Amniotic stem cell (primary cell): ENCODE results near the gene OAS2.
"Not testable (repeated sequence)": the region's sequence is repeated elsewhere in the genome, so short reads cannot be mapped to it uniquely, and the experiment has no call there.

ENCODE experiments used
- DNase-seq: peaks from one replicate; lab custom pipeline; 2025; lab: John Stamatoyannopoulos, UW

Gene OAS2

GRCh38 chr12:112985642-112986290, 7.4 kb downstream of the OAS2 start:
- no peak for DNase-seq

GRCh38 chr12:112986291-112986800, 8.0 kb downstream of the OAS2 start:
- no peak for DNase-seq

- no peak for DNase-seq
Measured at GRCh38 chr12:112987561-112987960, 9.2 kb downstream of the OAS2 start.

GRCh38 chr12:112988224-112988623, 9.9 kb downstream of the OAS2 start:
- DNase-seq, result no peak

- DNase-seq, result not testable (repeated sequence)
Measured at GRCh38 chr12:112988823-112989385, 10.6 kb downstream of the OAS2 start.

- no peak for DNase-seq
Measured at GRCh38 chr12:112989806-112990205, 11.5 kb downstream of the OAS2 start.

GRCh38 chr12:112992541-112993398, 14.5 kb downstream of the OAS2 start:
- DNase-seq, result peak; percentile 20

- no peak for DNase-seq
Measured at GRCh38 chr12:112995008-112995407, 16.7 kb downstream of the OAS2 start.

GRCh38 chr12:112996501-112996900, 18.2 kb downstream of the OAS2 start:
- DNase-seq, result no peak

GRCh38 chr12:112997506-112997905, 19.2 kb downstream of the OAS2 start:
- DNase-seq, result no peak

- DNase-seq, result no peak
Measured at GRCh38 chr12:112998987-112999767, 20.9 kb downstream of the OAS2 start.

- no peak for DNase-seq
Measured at GRCh38 chr12:113000433-113000832, 22.1 kb downstream of the OAS2 start.

GRCh38 chr12:113002155-113002554, 23.8 kb downstream of the OAS2 start:
- no peak for DNase-seq

- no peak for DNase-seq
Measured at GRCh38 chr12:113002676-113003075, 24.4 kb downstream of the OAS2 start.

- no peak for DNase-seq
Measured at GRCh38 chr12:113003636-113004035, 25.3 kb downstream of the OAS2 start.

- DNase-seq, result no peak
Measured at GRCh38 chr12:113005762-113006161, 27.4 kb downstream of the OAS2 start.

GRCh38 chr12:113006206-113006605, 27.9 kb downstream of the OAS2 start:
- DNase-seq, result no peak

- no peak for DNase-seq
Measured at GRCh38 chr12:113006641-113007040, 28.3 kb downstream of the OAS2 start.

- DNase-seq, result no peak
Measured at GRCh38 chr12:113007166-113007565, 28.8 kb downstream of the OAS2 start.

GRCh38 chr12:113010701-113011100, 32.4 kb downstream of the OAS2 start:
- DNase-seq, result no peak

- DNase-seq, result no peak
Measured at GRCh38 chr12:113014565-113014964, 36.2 kb downstream of the OAS2 start.

GRCh38 chr12:113016796-113017195, 38.5 kb downstream of the OAS2 start:
- DNase-seq, result no peak
